Rectal smooth muscle tissue (tissue), 1 donor: ENCODE results near the gene SLC41A3.

Experiments used
- H3K27ac ChIP-seq: one replicate; pipeline ENCODE4 v1.7.0; 2013; ENCODE audit warnings: low read depth, low read length, inconsistent platforms
- H3K27me3 ChIP-seq: one replicate; pipeline ENCODE4 v1.7.0; 2013; ENCODE audit warnings: low read length; ENCODE audit not compliant: control insufficient read depth, insufficient read depth
- H3K36me3 ChIP-seq: one replicate; pipeline ENCODE4 v1.7.0; 2013; ENCODE audit warnings: low read length; ENCODE audit not compliant: control insufficient read depth, insufficient read depth
- H3K4me1 ChIP-seq: one replicate; pipeline ENCODE4 v1.7.0; 2013; ENCODE audit warnings: low read length; ENCODE audit not compliant: control insufficient read depth, insufficient read depth
- H3K4me3 ChIP-seq: one replicate; pipeline ENCODE4 v1.7.0; 2013; ENCODE audit warnings: low read length
- H3K9ac ChIP-seq: one replicate; pipeline ENCODE4 v1.7.0; 2013; ENCODE audit warnings: low read length

The SLC41A3 gene

GRCh38 chr3:126126811-126127431 is 43.0 kb upstream of the SLC41A3 start:
- H3K36me3 ChIP-seq: no peaks in the 10 kb centered on the region
- no peaks in the 10 kb centered on the region for H3K27me3 ChIP-seq
- no peak overlapping the region for H3K4me3 ChIP-seq
- no peak overlapping the region for H3K27ac ChIP-seq
- H3K9ac ChIP-seq: no peak overlapping the region
- H3K4me1 ChIP-seq: no peaks in the 10 kb centered on the region

- no peak overlapping the region for H3K4me3 ChIP-seq
- no peaks in the 10 kb centered on the region for H3K36me3 ChIP-seq
- H3K27ac ChIP-seq: no peak overlapping the region
- H3K27me3 ChIP-seq: no peaks in the 10 kb centered on the region
- H3K4me1 ChIP-seq: no peaks in the 10 kb centered on the region
- no peak overlapping the region for H3K9ac ChIP-seq
Measured at GRCh38 chr3:126126286-126126685, 42.4 kb upstream of the SLC41A3 start.

- Histone ChIP-seq H3K4me1 (no peaks in the 10 kb centered on the region), H3K9ac (no peak overlapping the region), H3K27me3 (no peaks in the 10 kb centered on the region), H3K4me3 (no peak overlapping the region), H3K27ac (no peak overlapping the region), H3K36me3 (no peaks in the 10 kb centered on the region)
Measured at GRCh38 chr3:126125781-126126251, 41.9 kb upstream of the SLC41A3 start.

GRCh38 chr3:126125341-126125740 is 41.4 kb upstream of the SLC41A3 start:
- Histone ChIP-seq H3K27ac (no peak overlapping the region), H3K27me3 (no peaks in the 10 kb centered on the region), H3K9ac (no peak overlapping the region), H3K4me3 (no peak overlapping the region), H3K36me3 (no peaks in the 10 kb centered on the region), H3K4me1 (no peaks in the 10 kb centered on the region)

- H3K4me3 ChIP-seq: no peak overlapping the region
- H3K4me1 ChIP-seq: no peaks in the 10 kb centered on the region
- H3K9ac ChIP-seq: no peak overlapping the region
- H3K27ac ChIP-seq: no peak overlapping the region
- no peaks in the 10 kb centered on the region for H3K27me3 ChIP-seq
- H3K36me3 ChIP-seq: no peaks in the 10 kb centered on the region
Measured at GRCh38 chr3:126124896-126125295, 41.0 kb upstream of the SLC41A3 start.

GRCh38 chr3:126124148-126124868 is 40.4 kb upstream of the SLC41A3 start:
- Histone ChIP-seq H3K27ac (no peak overlapping the region), H3K27me3 (no peaks in the 10 kb centered on the region), H3K9ac (no peak overlapping the region), H3K36me3 (no peaks in the 10 kb centered on the region), H3K4me3 (no peak overlapping the region), H3K4me1 (no peaks in the 10 kb centered on the region)

- H3K4me1 ChIP-seq: no peaks in the 10 kb centered on the region
- no peaks in the 10 kb centered on the region for H3K36me3 ChIP-seq
- H3K27me3 ChIP-seq: no peaks in the 10 kb centered on the region
- no peak overlapping the region for H3K4me3 ChIP-seq
- no peak overlapping the region for H3K27ac ChIP-seq
- H3K9ac ChIP-seq: no peak overlapping the region
Measured at GRCh38 chr3:126121632-126122031, 37.7 kb upstream of the SLC41A3 start.

- Histone ChIP-seq H3K27me3 (no peaks in the 10 kb centered on the region), H3K27ac (no peak overlapping the region), H3K4me3 (no peak overlapping the region), H3K9ac (no peak overlapping the region), H3K4me1 (no peaks in the 10 kb centered on the region), H3K36me3 (no peaks in the 10 kb centered on the region)
Measured at GRCh38 chr3:126121074-126121473, 37.1 kb upstream of the SLC41A3 start.

GRCh38 chr3:126119976-126120375 is 36.1 kb upstream of the SLC41A3 start:
- Histone ChIP-seq H3K36me3 (no peaks in the 10 kb centered on the region), H3K27me3 (no peaks in the 10 kb centered on the region), H3K9ac (no peak overlapping the region), H3K4me3 (no peak overlapping the region), H3K27ac (no peak overlapping the region), H3K4me1 (no peaks in the 10 kb centered on the region)

- H3K36me3 ChIP-seq: no peaks in the 10 kb centered on the region
- no peak overlapping the region for H3K27ac ChIP-seq
- no peak overlapping the region for H3K9ac ChIP-seq
- no peaks in the 10 kb centered on the region for H3K4me1 ChIP-seq
- no peaks in the 10 kb centered on the region for H3K27me3 ChIP-seq
- H3K4me3 ChIP-seq: no peak overlapping the region
Measured at GRCh38 chr3:126119008-126119675, 35.2 kb upstream of the SLC41A3 start.

GRCh38 chr3:126118591-126118990 is 34.7 kb upstream of the SLC41A3 start:
- Histone ChIP-seq H3K27ac (no peak overlapping the region), H3K27me3 (no peaks in the 10 kb centered on the region), H3K4me1 (no peaks in the 10 kb centered on the region), H3K9ac (no peak overlapping the region), H3K4me3 (no peak overlapping the region), H3K36me3 (no peaks in the 10 kb centered on the region)

- H3K36me3 ChIP-seq: no peaks in the 10 kb centered on the region
- no peaks in the 10 kb centered on the region for H3K4me1 ChIP-seq
- no peak overlapping the region for H3K9ac ChIP-seq
- H3K27ac ChIP-seq: no peak overlapping the region
- H3K4me3 ChIP-seq: no peak overlapping the region
- H3K27me3 ChIP-seq: no peaks in the 10 kb centered on the region
Measured at GRCh38 chr3:126117786-126118185, 33.9 kb upstream of the SLC41A3 start.
